Testis (tissue), 3 donors: Measurements from ENCODE around the gene HRH3. TPM values are rescaled to one million over a fixed set of nuclear protein-coding genes. Genes with fewer than 3 reads are reported as not detected.

Source experiments
- DNase-seq: peaks from one replicate; pipeline ENCODE4 v3.0.0-alpha.2; 2019
- H3K27ac ChIP-seq, 2 donors: fragments of 200-600 bp; sonication (generic); one replicate each; pipeline ENCODE4 v1.5.1; 2019
- H3K27me3 ChIP-seq: fragments of 200-600 bp; sonication (generic); one replicate; pipeline ENCODE4 v1.5.1; 2019
- H3K36me3 ChIP-seq: fragments of 200-600 bp; sonication (generic); one replicate; pipeline ENCODE4 v1.5.1; 2017; ENCODE audit warnings: low read depth; ENCODE audit errors: missing control alignments
- H3K4me1 ChIP-seq: fragments of 200-600 bp; sonication (generic); one replicate; pipeline ENCODE4 v1.5.1; 2019
- H3K4me3 ChIP-seq, 2 donors: fragments of 200-600 bp; sonication (generic); one replicate each; pipeline ENCODE4 v1.5.1; 2017 to 2019
- H3K9me3 ChIP-seq: fragments of 200-600 bp; sonication (generic); one replicate; pipeline ENCODE4 v1.5.1; 2017
- POLR2A ChIP-seq: fragments of 450-650 bp; IDR thresholded peaks from one replicate; pipeline ENCODE4 v1.6.1; 2017; ENCODE audit warnings: antibody characterized with exemption, mild to moderate bottlenecking, moderate library complexity
- WGBS, 2 donors: methylation state at CpG; one replicate each; pipeline ENCODE4 v1.1.5; 2018; 5-methylcytosine and 5-hydroxymethylcytosine counted together
- intact Hi-C: fragments of 100-400 bp; cut with DNase I; formaldehyde crosslinking; loops from one replicate; pipeline ENCODE4 v1.15.1; 2023; ENCODE audit warnings: low total_unique reads
- polyA plus RNA-seq: library from polyadenylated mRNA; stranded (reverse); fragments of 350-450 nt; fragmentation: Illumina TruSeq; extraction: RNeasy Lipid Tissue Mini Kit (QIAGEN cat#74804); gene quantifications from one replicate; pipeline ENCODE4 v1.2.3, GENCODE V29; 2014; ENCODE audit warnings: low read depth, low replicate concordance; ENCODE audit not compliant: insufficient read depth
- total RNA-seq, 2 donors: library from RNA; depleted of rRNA; stranded (reverse); fragments of >200 nt; gene quantifications; one replicate each; pipeline ENCODE4 v1.2.3, GENCODE V29; 2016
- TF ChIP-seq, protein P1 (sequence below), 3 experiments: fragments of 450-650 bp in 2 of 3; fragments of 200-600 bp in 1 of 3; sonication (generic) in 1 of 3; IDR thresholded peaks; one replicate each; pipeline ENCODE4 v1.5.1; 2016 to 2019; ENCODE audit warnings: antibody characterized with exemption in 3 of 3, mild to moderate bottlenecking in 2 of 3, moderate library complexity in 1 of 3

Gene HRH3
- total and polyA plus RNA-seq, 3 donors from 2014 or later: 0.67 to 2.5 (median 1.1) TPM

DNA sequence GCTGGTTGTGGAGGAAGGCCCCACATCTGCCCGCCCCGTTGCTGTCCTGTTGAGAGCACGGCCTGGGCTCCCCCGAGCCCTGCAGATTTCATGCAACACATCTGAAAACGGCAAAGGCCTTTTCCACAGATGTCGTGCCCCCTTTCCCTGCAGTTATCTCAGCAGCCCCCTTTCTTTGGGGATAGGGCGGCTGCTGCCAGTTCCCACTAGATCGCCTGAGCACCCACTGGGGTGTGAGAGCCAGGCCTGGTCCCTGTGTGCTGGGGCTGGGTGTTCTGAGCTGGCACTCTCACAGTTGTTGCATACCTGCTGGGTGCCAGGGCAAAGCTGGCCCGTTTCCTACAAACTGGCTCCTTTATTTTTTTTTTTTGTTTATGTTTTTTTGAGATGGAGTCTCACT, 49.5 kb downstream of the HRH3 start:
- Histone ChIP-seq H3K4me1 (no peaks in the 10 kb centered on the region), H3K9me3 (no peaks in the 10 kb centered on the region), H3K4me3 (no peak overlapping the region), H3K27ac (no peak overlapping the region), H3K36me3 (no peaks in the 10 kb centered on the region), H3K27me3 (no peaks in the 10 kb centered on the region)
- no peak for DNase-seq
- 90 to 96% methylated on average over 9 of the region's 9 CpGs for WGBS, 2 donors
- intact Hi-C loops: no loop called here
- TF ChIP-seq, protein P1, sequence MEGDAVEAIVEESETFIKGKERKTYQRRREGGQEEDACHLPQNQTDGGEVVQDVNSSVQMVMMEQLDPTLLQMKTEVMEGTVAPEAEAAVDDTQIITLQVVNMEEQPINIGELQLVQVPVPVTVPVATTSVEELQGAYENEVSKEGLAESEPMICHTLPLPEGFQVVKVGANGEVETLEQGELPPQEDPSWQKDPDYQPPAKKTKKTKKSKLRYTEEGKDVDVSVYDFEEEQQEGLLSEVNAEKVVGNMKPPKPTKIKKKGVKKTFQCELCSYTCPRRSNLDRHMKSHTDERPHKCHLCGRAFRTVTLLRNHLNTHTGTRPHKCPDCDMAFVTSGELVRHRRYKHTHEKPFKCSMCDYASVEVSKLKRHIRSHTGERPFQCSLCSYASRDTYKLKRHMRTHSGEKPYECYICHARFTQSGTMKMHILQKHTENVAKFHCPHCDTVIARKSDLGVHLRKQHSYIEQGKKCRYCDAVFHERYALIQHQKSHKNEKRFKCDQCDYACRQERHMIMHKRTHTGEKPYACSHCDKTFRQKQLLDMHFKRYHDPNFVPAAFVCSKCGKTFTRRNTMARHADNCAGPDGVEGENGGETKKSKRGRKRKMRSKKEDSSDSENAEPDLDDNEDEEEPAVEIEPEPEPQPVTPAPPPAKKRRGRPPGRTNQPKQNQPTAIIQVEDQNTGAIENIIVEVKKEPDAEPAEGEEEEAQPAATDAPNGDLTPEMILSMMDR (IDR thresholded peaks at IDR 0.05): no peak
- no peak for TF ChIP-seq POLR2A

DNA sequence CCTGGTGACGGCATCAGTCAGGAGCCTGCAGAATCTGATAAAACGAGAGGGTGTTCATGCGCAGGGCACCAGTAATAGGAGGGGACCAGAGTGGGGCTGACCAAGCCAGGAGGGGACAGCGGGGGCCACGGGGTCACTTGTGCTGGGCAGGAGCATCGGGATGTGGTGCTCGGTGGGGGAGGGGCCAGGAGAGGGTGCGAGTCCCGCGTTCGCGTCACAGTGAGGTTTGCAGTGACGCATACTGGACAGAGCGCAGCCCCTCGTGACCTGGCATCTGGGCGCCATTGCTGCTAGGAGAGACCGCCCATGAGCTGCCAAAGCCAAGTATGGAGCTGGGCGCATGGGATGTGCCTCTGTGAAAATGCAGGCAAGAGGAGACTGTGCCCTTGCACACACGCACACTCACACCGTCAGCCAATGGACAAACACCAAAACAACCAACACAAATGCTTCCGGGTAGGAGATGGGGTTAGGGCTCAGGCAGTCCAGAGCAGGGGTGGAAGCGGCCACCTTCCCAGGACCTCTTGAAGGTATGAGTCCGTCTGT, 51.1 kb downstream of the HRH3 start:
- Histone ChIP-seq H3K4me3 (no peak overlapping the region), H3K27ac (no peak overlapping the region), H3K9me3 (no peaks in the 10 kb centered on the region), H3K4me1 (no peaks in the 10 kb centered on the region), H3K36me3 (no peaks in the 10 kb centered on the region), H3K27me3 (no peaks in the 10 kb centered on the region)
- intact Hi-C loops: no loop called here
- 92 to 94% methylated on average over 16 to 23 of the region's 23 CpGs for WGBS, 2 donors
- TF ChIP-seq POLR2A: no peak
- TF ChIP-seq, protein P1 (IDR thresholded peaks at IDR 0.05): no peak
- DNase-seq: no peak

DNA sequence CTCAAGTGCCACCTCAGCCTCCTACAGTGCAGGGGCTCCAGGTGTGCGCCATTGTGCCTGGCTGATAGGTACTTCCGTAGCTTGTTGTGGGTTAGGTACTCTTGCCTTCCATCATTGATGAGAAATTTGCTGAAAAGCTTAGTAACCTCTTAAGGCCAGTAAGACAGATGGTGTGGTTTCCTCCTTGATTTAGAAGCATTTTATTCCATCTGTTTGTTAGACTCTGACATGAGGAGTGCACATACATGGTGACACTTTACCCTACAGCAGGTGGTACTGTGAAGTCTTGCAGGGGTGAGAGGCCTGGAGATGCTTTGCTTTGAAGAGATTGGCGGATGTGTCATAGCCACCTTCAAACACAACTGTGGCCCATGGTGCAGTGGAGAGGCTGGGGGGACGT, 52.0 kb downstream of the HRH3 start:
- no peak overlapping the region for H3K4me3 ChIP-seq
- TF ChIP-seq, protein P1 (IDR thresholded peaks at IDR 0.05): no peak
- no peak for TF ChIP-seq POLR2A
- DNase-seq: no peak
- H3K36me3 ChIP-seq: no peaks in the 10 kb centered on the region
- intact Hi-C loops: no loop called here
- 74 to 95% methylated on average over 4 of the region's 4 CpGs for WGBS, 2 donors
- no peaks in the 10 kb centered on the region for H3K27me3 ChIP-seq
- H3K27ac ChIP-seq: no peak overlapping the region
- no peaks in the 10 kb centered on the region for H3K9me3 ChIP-seq
- H3K4me1 ChIP-seq: no peaks in the 10 kb centered on the region

DNA sequence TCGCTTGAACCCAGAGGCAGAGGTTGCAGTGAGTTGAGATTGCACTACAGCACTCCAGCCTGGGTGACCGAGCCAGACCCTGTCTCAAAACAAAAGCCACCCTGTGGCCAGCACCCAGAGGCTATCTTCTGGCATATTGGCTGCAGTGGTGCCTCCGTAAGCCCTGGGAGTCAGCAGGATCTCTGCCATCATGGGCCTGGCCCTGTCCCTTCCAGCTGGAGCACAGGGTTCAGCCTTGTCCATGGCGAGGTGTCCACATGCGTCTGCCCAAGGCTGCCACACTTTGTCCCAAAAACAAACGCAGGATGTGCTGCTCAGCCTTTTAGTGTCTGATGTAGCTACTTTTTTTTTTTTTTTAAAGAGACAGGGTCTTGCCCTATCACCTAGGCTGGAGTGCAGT, 52.6 kb downstream of the HRH3 start:
- Histone ChIP-seq H3K9me3 (no peaks in the 10 kb centered on the region), H3K27me3 (no peaks in the 10 kb centered on the region), H3K36me3 (no peaks in the 10 kb centered on the region), H3K4me1 (no peaks in the 10 kb centered on the region), H3K27ac (no peak overlapping the region), H3K4me3 (no peak overlapping the region)
- TF ChIP-seq, protein P1 (IDR thresholded peaks at IDR 0.05): no peak
- no peak for TF ChIP-seq POLR2A
- WGBS, 2 donors: 58 to 72% methylated on average over 4 to 6 of the region's 6 CpGs
- DNase-seq: no peak
- intact Hi-C loops: no loop called here

DNA sequence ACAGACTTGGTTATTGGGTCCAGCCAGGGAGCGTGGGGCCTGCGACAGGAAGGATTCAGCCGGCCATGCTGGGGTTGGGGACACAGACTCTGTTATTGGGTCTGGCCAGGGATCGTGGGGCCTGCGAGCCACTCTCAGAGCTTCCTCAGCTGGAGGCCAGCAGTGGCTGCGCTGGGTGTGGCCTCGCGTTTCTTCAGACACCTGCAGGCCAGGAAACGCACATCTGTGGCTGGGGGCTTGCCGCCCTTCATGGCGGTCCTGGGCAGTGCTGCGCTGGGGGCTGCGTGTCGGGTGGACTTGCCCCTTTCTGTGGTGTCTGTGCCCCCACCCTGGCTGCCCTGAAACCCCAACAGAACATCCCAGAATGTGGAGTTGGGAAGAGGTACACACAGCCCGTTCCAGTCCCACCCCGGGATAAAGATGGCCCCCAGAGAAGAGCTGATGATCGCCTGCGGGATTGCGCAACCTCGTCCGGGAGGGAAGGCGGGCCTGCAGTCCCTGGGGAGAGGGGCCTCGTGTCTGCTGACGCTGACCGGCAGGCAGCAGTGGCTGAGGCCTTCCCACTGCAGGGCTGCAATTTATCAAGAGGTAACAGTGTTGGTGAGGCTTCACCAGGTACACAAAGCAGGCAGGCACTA, 54.2 kb downstream of the HRH3 start:
- no peak overlapping the region for H3K4me3 ChIP-seq
- intact Hi-C loops: no loop called here
- no peaks in the 10 kb centered on the region for H3K27me3 ChIP-seq
- no peaks in the 10 kb centered on the region for H3K4me1 ChIP-seq
- no peaks in the 10 kb centered on the region for H3K36me3 ChIP-seq
- H3K9me3 ChIP-seq: no peaks in the 10 kb centered on the region
- H3K27ac ChIP-seq: no peak overlapping the region
- DNase-seq: no peak
- TF ChIP-seq, protein P1 (IDR thresholded peaks at IDR 0.05): no peak
- TF ChIP-seq POLR2A: no peak
- 88 to 92% methylated on average over 7 to 25 of the region's 25 CpGs for WGBS, 2 donors
